ENCODE measurements around the gene NECTIN3.

GRCh38 chr3:111035316-111035715, 36.3 kb upstream of the NECTIN3 start:
- TF ChIP-seq POLR2AphosphoS5 (IDR thresholded peaks at IDR 0.05; ENCODE audit: low read depth, low read length) = no peak
- TF ChIP-seq TCF7L2 (IDR thresholded peaks at IDR 0.05; ENCODE audit: low read depth, low read length) = no peak
- no peak for TF ChIP-seq CTCF (IDR thresholded peaks at IDR 0.05)
- no peak for TF ChIP-seq REST (IDR thresholded peaks at IDR 0.05; ENCODE audit: insufficient read depth in 1 of 2, low read depth in 2 of 2, low read length in 1 of 2)

Data from Panc1 (cell line).